IPS-18c (cell line): ENCODE data around the gene RHOT1.
"Not testable (repeated sequence)": the region's sequence is repeated elsewhere in the genome, so short reads cannot be mapped to it uniquely, and the experiment has no call there.

Source experiments
- H3K4me3 ChIP-seq: 2 replicates; pipeline ENCODE4 v1.7.0; 2013; ENCODE audit warnings: low read depth, mild to moderate bottlenecking, low read length, moderate library complexity; ENCODE audit not compliant: insufficient read depth
- H3K9me3 ChIP-seq: one replicate; pipeline ENCODE4 v1.6.1; 2013; ENCODE audit warnings: mild to moderate bottlenecking, low read length, moderate library complexity; ENCODE audit not compliant: control insufficient read depth, insufficient read depth

Gene RHOT1

DNA sequence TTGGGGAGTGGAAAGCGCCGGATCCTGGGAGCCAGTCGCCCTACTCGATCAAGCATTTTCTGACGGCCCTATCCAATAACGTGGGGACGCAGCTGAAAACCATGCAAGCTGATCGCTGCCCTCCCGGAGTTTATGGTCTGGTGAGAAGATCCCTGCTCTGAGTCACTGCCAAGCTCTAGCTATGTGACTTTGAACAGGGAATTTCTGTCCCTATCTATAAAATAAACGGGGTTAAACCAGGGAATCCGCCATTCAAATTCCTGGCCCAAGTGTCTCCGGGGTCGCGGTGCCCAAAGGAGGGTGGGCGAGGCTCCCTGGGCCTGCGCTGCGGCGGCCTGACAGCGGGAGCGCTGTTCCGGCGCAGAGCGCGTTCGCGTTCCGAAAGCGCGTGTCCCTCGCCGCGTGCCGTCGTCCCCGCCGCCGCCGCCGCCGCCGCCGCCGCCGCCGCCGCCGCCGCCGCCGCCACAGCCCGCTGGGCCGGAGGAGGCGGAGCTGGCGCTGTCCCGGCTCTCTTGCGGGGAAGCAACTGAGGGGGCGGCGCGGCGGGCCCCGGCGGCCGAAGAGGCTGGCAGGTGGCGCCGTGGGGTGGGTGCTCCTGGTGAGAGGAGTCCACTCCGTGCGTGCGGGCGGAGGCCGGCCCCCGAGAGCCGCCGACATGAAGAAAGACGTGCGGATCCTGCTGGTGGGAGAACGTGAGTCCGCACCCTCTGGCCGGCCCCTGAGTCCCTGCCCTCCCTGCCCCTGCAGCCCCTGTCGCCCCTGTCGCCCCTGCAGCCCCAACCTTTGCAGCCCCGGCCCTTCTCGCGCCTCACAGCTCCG is at the start of gene RHOT1:
RHOT1 (plus strand) TSS at position 465 of the 819 bp plus-strand sequence; CDS start at position 656, 191 bp downstream.
- no peaks in the 10 kb centered on the region for H3K9me3 ChIP-seq
- peak within 1 kb of the TSS; percentile 83 for H3K4me3 ChIP-seq

DNA sequence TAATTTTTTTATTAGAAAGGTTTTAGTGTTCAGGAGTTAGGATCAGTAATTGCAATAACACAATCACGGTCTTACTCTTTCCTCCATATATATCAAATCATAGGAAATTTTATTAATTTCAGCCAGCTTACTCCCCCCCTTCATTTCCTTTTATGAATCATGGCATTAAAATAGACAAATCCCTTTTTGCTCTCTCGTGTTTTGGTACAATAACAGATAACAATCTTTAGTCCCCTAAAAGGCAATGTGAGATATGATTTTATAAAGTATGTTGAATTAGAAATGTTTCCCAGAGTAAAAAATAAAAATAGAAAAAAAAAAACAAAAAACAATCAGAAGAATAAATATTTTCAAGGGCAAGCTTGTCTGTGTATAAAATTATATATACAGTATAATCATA is 42.6 kb upstream of the RHOT1 start:
- Histone ChIP-seq H3K9me3 (no peaks in the 10 kb centered on the region), H3K4me3 (no peak overlapping the region)

DNA sequence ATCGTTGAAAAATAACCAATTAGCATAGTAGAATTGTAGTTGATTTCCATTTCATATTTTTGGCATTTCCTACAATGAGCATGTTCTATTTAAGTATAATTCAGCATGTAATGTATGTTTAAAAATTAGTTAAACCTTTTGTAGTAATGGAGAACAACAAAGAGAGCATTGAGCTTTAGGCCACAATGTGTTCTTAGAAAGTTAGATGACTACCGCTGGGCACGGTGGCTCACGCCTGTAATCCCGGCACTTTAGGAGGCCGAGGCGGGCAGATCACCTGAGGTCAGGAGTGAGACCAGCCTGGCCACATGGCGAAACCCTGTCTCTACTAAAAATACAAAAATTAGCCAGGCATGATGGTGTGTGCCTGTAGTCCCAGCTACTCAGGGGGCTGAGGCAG is 42.0 kb upstream of the RHOT1 start:
- not testable (repeated sequence) for H3K4me3 ChIP-seq, H3K9me3 ChIP-seq

DNA sequence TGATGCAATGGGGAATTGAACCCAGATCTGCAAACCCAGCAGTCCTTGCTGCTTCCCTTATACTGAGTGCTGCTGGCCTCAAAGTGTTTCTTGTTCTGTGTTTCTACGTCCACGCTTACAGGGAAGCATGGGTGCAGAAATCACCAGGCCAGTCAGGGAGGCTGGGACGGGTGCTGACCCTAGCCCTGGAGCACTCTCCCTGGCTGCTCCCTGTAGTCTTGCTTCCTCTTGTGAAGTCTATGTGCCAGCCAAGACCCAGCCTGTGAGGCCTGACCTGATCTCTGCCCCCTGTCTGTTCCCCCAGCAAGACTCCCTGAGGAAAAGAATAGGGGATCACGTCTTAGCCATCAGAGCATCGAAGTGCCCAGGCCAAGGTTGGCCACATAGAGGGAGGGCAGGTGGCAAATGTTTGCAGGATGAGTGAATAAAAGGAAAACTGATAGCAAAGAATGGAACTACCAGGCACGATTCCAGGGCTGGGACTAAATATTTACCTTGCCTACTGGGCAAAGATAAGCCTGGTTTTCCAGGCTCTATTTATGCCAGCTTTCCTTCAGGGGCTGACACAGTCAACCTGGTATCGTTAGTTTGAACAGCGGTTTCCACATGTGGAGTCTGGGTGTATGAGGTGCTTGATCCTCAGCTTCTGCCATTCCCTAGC is 41.2 kb upstream of the RHOT1 start:
- H3K4me3 ChIP-seq = no peak overlapping the region
- H3K9me3 ChIP-seq = no peaks in the 10 kb centered on the region

DNA sequence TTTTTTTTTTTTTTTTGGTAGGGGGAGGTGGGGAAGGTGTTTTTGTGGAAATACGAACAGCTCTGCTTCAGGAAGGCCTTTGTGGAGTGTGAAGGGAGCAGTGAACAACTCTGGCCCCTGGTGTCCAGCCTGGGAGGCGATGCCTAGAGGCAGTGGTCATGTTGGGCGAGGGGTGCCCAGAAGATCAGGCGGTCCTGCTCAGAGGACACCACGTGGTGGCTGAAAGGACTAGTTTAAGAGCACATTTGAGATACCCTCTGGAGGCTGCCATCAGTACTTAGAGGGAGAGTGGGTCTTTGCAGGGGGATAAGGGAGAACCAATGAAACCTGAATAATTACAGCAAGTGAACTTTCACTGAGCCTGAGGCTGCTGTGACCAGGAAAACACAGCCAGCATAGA is 40.1 kb upstream of the RHOT1 start:
- H3K9me3 ChIP-seq = no peaks in the 10 kb centered on the region
- no peak overlapping the region for H3K4me3 ChIP-seq

DNA sequence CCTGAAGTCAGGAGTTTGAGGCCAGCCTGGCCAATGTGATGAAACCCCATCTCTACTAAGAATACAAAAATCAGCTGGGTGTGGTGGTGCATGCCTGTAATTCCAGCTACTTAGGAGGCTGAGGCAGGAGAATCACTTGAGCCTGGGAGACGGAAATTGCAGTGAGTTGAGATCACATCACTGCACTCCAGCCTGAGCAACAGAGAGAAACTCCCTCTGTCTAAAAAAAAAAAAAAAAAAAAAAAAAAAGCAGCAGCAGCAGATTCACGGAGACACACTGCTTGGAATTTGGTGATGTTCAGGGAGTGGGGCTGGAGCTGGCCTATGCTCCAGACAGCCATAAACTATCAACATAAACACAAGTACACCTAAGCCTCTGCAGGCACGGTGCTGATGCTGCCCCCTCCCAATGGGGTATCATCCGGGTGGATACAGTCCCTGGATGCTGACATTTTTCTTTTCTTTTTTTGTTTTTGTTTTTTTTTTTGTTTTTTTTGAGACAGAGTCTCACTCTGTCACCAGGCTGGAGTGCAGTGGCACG is 39.6 kb upstream of the RHOT1 start:
- no peak overlapping the region for H3K4me3 ChIP-seq
- no peaks in the 10 kb centered on the region for H3K9me3 ChIP-seq

DNA sequence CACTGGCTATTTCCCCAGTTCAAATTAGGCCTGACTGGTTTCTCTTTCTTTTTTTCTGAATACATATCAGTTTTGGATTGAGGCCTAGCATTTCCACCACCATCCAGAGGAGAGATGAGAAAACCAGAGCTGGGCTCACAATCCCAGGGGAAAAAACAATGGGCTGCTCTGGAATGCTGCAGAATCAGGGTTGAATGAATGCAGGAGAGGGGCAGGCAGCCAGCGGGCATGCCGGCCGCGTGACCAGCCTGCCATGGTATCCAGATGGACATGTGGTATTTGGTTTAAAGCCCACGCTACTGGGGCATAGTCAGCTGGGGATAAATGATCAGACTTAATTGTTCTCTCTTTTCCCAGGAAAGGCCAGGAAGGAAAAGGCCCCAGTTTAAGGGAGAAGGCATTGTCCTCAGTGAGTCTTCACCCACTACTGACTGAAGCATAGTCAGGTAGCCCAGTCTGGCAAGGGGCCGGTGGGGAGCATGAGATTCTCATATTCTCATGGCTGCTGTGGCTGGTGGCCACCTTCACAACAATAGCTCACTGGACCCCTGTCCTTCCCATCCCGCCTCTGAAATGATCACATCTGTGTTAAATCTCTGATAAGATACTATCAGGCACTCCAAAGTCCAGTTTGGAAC is 38.7 kb upstream of the RHOT1 start:
- Histone ChIP-seq H3K4me3 (no peak overlapping the region), H3K9me3 (no peaks in the 10 kb centered on the region)

DNA sequence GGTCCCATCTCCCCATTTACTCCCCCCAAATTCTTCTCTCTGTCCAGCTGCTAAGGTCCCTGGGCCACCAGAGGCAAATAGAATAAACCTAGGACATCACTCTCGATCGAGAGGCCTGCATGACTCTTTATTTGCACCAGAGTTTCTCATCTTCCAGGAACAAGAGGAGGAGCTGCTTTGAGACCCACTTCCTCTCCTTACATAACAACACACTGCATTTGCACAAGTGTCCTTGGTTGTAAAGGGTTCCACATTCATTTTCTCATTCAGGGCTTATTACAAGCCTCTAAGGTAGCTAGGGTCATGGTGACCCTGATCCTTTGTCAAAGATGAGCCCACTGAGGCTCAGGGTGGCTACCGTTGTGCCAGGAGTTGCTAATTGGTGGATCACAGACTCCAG is 38.1 kb upstream of the RHOT1 start:
- Histone ChIP-seq H3K9me3 (no peaks in the 10 kb centered on the region), H3K4me3 (no peak overlapping the region)

DNA sequence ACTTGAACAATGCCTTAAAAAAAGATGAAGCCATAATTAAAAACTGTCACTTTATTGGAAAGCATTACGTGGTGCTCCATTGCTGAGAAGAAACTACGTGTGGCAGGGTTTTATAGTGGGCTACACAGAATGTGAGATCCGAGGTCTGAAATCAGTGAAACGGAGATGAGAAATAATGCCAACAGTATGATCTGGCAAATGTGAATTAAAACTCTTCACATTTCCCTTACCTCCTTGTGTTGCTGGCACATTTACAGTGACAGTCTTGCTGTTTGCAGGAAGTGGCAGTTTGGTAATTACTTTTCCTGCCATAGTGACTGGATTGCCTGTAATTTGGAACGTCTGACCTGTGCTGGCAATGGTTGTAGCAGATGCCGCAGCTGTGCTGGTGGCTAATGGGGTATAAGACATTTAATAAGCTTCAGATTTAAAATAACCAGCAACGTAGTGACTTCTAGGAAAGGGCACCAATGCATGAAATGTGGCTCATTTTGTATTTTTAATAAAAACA is 35.8 kb upstream of the RHOT1 start:
- not testable (repeated sequence) for H3K9me3 ChIP-seq, H3K4me3 ChIP-seq

DNA sequence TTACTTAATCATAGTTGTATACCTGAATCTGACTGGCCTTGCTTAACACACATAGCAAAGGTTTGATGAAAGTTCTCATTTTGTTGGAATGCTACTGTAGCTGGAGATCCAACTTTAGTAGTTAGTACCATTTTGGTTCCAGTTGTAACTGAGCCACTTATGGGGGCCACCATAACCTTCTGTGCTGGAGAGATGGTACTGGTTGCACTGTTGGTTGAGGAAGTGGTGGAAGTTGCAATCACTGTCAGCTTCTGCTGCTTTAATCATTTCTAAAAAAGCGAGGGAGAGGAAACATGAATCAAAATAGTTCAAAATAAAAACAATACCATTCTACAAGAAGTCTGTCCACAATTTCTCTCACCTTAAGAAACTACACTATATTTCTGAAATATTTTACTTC is 35.1 kb upstream of the RHOT1 start:
- H3K9me3 ChIP-seq, H3K4me3 ChIP-seq: not testable (repeated sequence)

DNA sequence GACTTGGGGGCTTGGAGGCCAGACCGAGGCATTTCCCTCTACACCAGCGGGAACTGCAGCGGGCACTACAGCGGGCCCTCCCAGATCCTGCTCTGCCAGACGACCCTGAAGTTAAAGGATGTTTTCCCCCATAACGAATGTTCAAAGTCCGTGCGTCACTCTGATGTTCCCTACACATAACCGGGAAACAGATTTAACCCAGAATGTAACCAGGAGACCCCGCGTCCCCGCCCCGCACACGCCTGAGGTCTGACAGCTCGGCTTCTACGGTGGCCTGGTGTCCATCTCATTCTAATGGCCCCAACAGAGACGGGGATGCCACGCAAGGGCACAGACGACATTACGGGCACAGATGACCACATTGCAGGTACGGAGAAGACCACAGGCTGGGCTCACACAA is 31.7 kb upstream of the RHOT1 start:
- Histone ChIP-seq H3K9me3 (no peaks in the 10 kb centered on the region), H3K4me3 (no peak overlapping the region)

DNA sequence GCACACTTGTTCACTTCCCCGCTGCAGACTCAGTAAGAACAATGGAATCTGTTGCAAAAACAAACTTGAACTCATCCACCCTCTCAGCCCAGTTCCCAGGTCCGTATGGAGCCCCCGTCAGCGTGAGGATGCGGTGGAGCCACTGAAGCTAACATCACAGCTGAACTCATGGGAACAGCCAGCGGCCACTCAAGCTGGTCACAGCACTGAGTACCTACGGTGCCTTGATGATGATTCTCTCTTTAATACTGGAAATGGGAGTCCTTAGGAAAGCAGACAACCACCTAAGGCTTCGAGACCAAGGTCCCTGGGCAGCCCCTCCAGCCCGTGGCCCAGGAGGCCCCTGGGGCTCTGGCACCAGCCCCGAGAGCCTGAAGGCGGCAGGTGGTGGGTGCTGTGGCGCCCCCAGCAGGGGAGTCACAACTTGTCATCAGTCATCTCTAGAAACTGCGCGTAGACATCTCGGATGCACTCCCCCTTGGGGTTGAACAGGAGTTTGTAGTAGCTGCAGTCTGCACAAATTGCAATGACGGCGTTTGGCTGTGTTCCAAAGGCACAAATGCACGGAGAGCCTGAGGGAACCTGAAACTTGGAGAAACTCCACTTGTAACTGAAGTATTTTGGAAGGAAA is 31.0 kb upstream of the RHOT1 start:
- Histone ChIP-seq H3K4me3 (no peak overlapping the region), H3K9me3 (no peaks in the 10 kb centered on the region)

DNA sequence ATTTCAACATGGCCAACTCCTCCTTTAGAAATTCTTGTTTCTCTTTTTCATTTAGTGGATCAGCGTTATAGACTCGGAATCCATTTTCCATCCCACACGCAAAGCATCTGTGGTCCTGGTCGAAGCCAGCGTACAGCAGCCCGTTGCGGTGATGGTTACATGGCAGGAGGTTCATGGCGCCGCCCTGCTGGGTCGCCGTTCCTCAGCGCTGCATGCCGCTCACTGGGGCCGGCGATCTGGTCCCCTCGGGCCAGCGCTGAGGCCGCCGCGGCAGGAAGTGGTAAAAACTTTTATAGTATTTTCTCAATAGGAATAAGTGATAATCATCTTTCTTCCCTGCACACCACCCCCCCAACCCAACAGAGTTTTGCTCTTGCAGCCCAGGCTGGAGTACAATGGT is 29.9 kb upstream of the RHOT1 start:
- no peak overlapping the region for H3K4me3 ChIP-seq
- no peaks in the 10 kb centered on the region for H3K9me3 ChIP-seq

DNA sequence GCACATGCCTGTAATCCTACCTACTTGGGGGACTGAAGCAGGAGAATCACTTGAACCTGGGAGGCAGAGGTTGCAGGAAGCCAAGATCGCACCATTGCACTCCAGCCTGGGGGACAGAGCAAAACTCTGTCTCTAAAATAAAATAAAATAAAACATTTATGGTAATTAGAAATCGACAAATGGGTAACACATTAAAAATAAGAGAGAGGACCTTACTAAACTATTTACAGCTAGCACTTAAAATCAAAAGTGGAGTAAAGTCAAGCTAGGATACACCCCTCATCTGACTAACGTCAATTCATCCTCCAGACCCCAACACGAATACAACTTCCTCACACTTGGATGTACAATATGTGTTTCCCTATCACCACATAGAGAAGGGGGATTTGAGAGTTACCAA is 27.8 kb upstream of the RHOT1 start:
- H3K4me3 ChIP-seq = no peak overlapping the region
- H3K9me3 ChIP-seq = no peaks in the 10 kb centered on the region

DNA sequence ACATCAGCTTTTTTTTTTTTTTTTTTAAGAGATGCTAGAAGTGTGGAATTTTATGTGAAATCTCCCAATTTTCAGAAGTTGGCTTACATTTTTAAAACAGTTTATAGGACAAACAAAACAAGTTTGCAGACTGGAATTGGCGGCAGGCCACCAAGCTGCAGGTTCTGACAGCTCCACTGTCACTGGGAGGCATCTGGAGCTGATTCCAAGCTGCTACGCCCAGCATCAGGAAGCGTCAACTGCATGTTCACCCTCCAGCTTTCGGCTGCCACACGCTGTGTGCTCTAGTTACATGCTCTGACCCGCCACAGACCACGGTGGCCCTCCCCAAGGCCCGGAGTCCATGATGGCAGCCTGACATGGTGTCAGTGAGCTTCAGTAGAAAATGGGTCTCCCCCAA is 26.8 kb upstream of the RHOT1 start:
- H3K9me3 ChIP-seq, H3K4me3 ChIP-seq: not testable (repeated sequence)

DNA sequence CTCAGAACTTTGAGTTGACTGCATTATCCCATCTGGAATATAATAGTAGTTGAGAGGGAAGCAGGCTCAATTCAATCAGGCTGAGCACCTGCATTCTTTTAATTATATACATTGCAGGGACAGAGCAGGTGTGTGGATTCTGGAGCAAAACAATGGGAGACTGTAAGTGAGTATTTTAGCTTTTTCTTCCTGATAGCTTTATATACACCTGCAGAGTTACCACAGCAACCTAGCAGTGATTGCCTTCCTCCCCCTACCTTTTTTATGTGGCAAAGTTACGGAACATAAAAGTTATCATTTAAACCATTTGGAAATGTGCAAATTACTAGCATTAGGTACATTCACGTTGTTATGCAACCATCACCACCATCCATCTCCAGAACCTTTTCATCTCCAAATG is 25.4 kb upstream of the RHOT1 start:
- H3K9me3 ChIP-seq = no peaks in the 10 kb centered on the region
- H3K4me3 ChIP-seq = no peak overlapping the region

DNA sequence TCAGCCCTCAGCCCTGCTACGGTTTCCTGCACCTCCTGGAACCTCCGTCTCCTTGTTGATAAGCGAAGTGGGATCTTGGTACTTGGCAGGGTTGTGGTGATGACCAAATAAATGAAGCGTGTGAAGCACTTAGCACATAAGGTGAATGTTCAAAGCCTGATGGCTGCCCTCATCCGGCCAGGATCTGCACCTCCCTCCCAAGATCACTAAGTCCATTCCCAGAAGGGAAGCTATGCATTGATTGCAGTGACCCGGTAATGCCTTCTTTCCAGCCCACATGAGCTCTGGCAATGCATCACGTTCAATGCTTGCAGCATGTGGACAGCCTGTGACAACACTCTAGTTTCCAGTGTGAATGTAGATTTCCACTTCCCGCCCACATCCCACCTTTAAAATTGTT is 24.9 kb upstream of the RHOT1 start:
- H3K9me3 ChIP-seq = no peaks in the 10 kb centered on the region

More for the DNA sequence above, 24.9 kb upstream of the RHOT1 start:
- H3K4me3 ChIP-seq = no peak overlapping the region
